ENCODE data around the gene GJD2.

The GJD2 gene

DNA sequence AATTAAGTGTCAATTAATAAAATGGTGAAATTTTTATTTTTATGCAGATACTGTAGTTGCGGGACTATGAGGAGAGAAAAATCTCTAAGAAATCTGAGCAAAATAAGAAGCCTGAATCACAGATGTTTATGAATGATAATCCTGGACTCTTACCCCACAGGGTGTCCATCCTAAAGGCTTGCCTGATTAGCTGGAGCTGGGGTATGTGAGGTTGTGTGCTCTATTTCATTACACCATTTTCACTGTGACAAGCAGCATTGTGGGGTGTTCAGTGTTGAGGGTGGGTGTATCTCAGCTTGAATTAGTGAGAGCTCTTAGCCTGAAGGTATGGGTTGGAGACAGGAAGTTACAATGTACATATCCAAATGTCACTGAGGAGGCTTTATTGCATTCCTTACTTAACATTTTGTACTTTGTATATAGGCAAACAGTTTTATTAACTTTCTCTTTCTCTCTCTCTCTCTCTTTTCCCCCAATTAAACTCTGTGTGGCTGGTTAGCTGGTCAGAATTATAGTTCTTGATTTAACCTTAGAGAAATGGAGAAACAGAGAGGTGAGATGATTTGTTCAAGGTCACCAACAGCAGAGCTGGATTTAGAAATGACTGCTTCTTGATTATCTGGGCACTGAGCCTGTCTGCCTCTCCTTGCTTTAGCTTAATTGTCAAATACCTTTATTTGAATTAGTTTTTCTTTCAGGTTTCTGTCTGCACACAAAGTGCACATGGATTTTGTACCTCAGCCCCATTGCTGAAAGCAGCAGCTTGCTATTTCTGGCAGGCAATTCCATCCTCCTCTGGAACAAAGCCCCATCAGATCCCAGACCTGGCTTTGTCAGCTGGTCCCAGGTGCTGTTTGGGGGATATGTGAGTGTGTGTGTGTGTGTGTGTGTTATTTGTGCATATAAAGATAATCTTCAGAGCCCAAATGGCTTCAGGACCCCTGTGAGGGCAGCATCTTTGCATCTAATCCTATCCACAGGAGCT is 35.8 kb downstream of the GJD2 start:
- no peak for DNase-seq (ENCODE audit: extremely low read depth, insufficient read length)
- Histone ChIP-seq H3K4me3 (replicated peaks; ENCODE audit: low read depth, low read length) (no peak overlapping the region), H3K36me3 (ENCODE audit: control insufficient read depth, insufficient read depth, low read length) (no peaks in the 10 kb centered on the region), H3K27me3 (replicated peaks; ENCODE audit: control insufficient read depth, insufficient read depth, low read length) (no peaks in the 10 kb centered on the region; the same call in 1 of the 2 replicates)
- TF ChIP-seq, protein P1, sequence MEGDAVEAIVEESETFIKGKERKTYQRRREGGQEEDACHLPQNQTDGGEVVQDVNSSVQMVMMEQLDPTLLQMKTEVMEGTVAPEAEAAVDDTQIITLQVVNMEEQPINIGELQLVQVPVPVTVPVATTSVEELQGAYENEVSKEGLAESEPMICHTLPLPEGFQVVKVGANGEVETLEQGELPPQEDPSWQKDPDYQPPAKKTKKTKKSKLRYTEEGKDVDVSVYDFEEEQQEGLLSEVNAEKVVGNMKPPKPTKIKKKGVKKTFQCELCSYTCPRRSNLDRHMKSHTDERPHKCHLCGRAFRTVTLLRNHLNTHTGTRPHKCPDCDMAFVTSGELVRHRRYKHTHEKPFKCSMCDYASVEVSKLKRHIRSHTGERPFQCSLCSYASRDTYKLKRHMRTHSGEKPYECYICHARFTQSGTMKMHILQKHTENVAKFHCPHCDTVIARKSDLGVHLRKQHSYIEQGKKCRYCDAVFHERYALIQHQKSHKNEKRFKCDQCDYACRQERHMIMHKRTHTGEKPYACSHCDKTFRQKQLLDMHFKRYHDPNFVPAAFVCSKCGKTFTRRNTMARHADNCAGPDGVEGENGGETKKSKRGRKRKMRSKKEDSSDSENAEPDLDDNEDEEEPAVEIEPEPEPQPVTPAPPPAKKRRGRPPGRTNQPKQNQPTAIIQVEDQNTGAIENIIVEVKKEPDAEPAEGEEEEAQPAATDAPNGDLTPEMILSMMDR (IDR thresholded peaks at IDR 0.05; ENCODE audit: insufficient read depth, low read length, poor library complexity, severe bottlenecking) = no peak

DNA sequence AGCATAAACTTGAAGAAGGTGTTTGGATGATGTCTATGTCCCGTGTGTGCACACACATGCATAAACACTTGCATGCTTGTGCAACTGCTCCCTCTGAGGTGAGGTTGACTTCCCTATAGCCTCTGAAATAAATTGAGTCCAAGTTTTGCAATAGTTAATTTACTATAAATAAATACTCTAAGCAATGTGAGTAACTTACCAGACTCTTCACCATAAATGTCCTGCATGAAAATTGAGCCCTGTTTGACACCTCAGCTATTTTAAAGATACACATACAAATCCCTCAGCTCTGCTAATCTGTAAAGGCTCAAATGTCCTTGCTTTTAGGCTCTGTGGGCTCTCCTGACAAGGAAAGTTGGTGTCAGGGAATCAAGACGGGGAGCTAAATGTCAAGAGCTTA is 37.1 kb downstream of the GJD2 start:
- TF ChIP-seq, protein P1 (IDR thresholded peaks at IDR 0.05; ENCODE audit: insufficient read depth, low read length, poor library complexity, severe bottlenecking) = no peak
- Histone ChIP-seq H3K27me3 (replicated peaks; ENCODE audit: control insufficient read depth, insufficient read depth, low read length) (no peaks in the 10 kb centered on the region; the same call in 1 of the 2 replicates), H3K4me3 (replicated peaks; ENCODE audit: low read depth, low read length) (no peak overlapping the region), H3K36me3 (ENCODE audit: control insufficient read depth, insufficient read depth, low read length) (no peaks in the 10 kb centered on the region)
- DNase-seq (ENCODE audit: extremely low read depth, insufficient read length) = no peak

DNA sequence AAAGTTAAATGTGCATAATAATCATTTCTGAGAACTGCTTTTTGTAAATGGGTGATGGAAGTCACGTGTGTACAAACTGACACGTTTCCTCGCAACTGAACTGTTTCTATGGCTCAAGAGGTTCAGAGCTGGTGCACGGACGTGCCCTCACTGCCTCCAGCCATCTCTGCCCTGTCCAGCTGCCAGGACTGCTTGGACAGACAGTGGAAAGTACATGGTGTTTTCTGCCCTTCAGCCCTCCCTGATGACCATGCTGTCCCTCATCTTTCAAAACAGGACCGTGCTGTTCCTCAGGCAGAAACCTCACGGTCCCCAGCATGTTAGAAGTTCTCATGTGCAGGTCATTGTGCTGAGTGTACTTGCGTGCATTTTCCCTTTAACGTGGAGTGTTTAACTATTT is 38.7 kb downstream of the GJD2 start:
- H3K27me3 ChIP-seq (replicated peaks; ENCODE audit: control insufficient read depth, insufficient read depth, low read length) = no peaks in the 10 kb centered on the region; the same call in 1 of the 2 replicates

DNA sequence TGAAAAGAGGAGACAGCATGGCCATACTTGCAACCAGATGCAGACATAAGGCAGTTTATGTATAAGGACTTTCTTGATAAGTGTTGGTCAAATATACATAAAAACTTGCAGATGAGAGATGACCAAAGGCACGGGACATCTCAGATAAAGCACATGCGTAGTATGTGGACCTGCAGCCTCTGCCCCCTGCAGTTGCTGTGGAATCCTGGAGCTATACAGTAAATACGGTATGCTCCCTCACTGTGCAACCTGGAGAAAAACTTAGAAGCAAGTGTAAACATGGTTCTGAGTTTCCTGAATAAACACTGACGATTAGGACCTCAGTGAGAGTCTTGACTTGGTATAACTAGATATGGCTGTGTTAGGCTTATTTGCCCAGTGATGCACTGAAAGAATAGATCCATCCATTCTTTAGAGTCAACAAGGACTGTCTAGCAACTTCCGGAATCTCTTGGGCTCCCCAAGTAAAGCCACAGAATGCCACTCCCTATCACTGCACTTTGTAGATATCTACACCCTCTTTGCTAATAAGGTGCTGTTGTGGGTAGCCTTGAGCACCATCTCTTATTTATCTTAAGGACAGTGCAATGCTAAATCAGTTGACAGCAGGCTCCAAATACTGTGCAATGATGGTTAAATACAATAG is 40.2 kb downstream of the GJD2 start:
- Histone ChIP-seq H3K27me3 (replicated peaks; ENCODE audit: control insufficient read depth, insufficient read depth, low read length) (no peaks in the 10 kb centered on the region; the same call in 1 of the 2 replicates), H3K4me3 (replicated peaks; ENCODE audit: low read depth, low read length) (no peak overlapping the region), H3K36me3 (ENCODE audit: control insufficient read depth, insufficient read depth, low read length) (no peaks in the 10 kb centered on the region)
- DNase-seq (ENCODE audit: extremely low read depth, insufficient read length) = no peak
- TF ChIP-seq, protein P1 (IDR thresholded peaks at IDR 0.05; ENCODE audit: insufficient read depth, low read length, poor library complexity, severe bottlenecking) = no peak

More for the DNA sequence above, 38.7 kb downstream of the GJD2 start:
- TF ChIP-seq, protein P1 (IDR thresholded peaks at IDR 0.05; ENCODE audit: insufficient read depth, low read length, poor library complexity, severe bottlenecking) = no peak
- no peak overlapping the region for H3K4me3 ChIP-seq (replicated peaks; ENCODE audit: low read depth, low read length)
- DNase-seq (ENCODE audit: extremely low read depth, insufficient read length) = no peak
- no peaks in the 10 kb centered on the region for H3K36me3 ChIP-seq (ENCODE audit: control insufficient read depth, insufficient read depth, low read length)

DNA sequence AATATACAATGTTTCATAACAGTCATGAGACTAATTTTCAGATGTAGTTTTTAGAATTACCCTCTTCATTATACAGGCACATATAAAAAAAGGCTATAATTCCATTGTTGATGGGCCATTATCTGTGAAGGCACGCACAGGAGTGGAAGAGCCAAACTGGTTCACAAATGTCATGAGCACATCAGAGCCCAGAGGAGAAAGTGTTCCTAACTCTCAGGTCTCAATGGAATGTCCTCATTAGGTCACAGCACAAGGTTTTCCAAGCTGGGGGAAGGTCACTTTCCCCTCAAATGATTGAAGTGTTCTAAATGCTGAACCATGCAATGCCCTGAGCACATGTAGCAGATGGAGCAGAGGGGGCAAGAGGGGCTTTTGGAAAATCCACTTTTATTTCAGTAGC is 41.2 kb downstream of the GJD2 start:
- H3K36me3 ChIP-seq (ENCODE audit: control insufficient read depth, insufficient read depth, low read length) = no peaks in the 10 kb centered on the region
- no peak for DNase-seq (ENCODE audit: extremely low read depth, insufficient read length)
- H3K27me3 ChIP-seq (replicated peaks; ENCODE audit: control insufficient read depth, insufficient read depth, low read length) = no peaks in the 10 kb centered on the region; the same call in none of the 2 replicates
- TF ChIP-seq, protein P1 (IDR thresholded peaks at IDR 0.05; ENCODE audit: insufficient read depth, low read length, poor library complexity, severe bottlenecking) = no peak
- H3K4me3 ChIP-seq (replicated peaks; ENCODE audit: low read depth, low read length) = no peak overlapping the region
